Suprapubic skin (tissue), 3 donors: ENCODE results near the gene ASB18.

Source experiments
- EP300 ChIP-seq: sonication (generic); formaldehyde crosslinking; IDR thresholded peaks from one replicate; pipeline ENCODE4 v1.6.1; 2017; ENCODE audit warnings: antibody characterized with exemption
- POLR2A ChIP-seq, 2 donors: fragments of 450-650 bp; IDR thresholded peaks; one replicate each; pipeline ENCODE4 v1.6.1; 2017; ENCODE audit warnings: antibody characterized with exemption in 2 of 2, mild to moderate bottlenecking in 2 of 2, moderate library complexity in 2 of 2
- TF ChIP-seq, protein P1 (sequence below), 2 donors: fragments of 200-600 bp in 1 of 2; fragments of 450-650 bp in 1 of 2; sonication (generic) in 1 of 2; IDR thresholded peaks; one replicate each; pipeline ENCODE4 v1.5.1; 2016 to 2019; ENCODE audit warnings: antibody characterized with exemption in 2 of 2, mild to moderate bottlenecking in 1 of 2, moderate library complexity in 1 of 2

GRCh38 chr2:236161531-236161930 lies 102.7 kb downstream of the ASB18 start:
- TF ChIP-seq, protein P1, sequence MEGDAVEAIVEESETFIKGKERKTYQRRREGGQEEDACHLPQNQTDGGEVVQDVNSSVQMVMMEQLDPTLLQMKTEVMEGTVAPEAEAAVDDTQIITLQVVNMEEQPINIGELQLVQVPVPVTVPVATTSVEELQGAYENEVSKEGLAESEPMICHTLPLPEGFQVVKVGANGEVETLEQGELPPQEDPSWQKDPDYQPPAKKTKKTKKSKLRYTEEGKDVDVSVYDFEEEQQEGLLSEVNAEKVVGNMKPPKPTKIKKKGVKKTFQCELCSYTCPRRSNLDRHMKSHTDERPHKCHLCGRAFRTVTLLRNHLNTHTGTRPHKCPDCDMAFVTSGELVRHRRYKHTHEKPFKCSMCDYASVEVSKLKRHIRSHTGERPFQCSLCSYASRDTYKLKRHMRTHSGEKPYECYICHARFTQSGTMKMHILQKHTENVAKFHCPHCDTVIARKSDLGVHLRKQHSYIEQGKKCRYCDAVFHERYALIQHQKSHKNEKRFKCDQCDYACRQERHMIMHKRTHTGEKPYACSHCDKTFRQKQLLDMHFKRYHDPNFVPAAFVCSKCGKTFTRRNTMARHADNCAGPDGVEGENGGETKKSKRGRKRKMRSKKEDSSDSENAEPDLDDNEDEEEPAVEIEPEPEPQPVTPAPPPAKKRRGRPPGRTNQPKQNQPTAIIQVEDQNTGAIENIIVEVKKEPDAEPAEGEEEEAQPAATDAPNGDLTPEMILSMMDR (IDR thresholded peaks at IDR 0.05), result no peak
- TF ChIP-seq EP300 (no peak), POLR2A (IDR thresholded peaks at IDR 0.05) (no peak)
